HepG2 (cell line): Measurements from ENCODE around the gene PPP6R2. TPM values are rescaled to one million over a fixed set of nuclear protein-coding genes. Genes with fewer than 3 reads are reported as not detected.

ENCODE experiments used
- AGO1 ChIP-seq: fragments of 200-400 bp; formaldehyde crosslinking; IDR thresholded peaks from 2 replicates; pipeline ENCODE4 v1.6.1; 2017; ENCODE audit warnings: mild to moderate bottlenecking, low read depth, low read length, moderate library complexity; ENCODE audit not compliant: poor library complexity, severe bottlenecking
- ARHGAP35 ChIP-seq: sonication (generic); formaldehyde crosslinking; IDR thresholded peaks from 2 replicates; pipeline ENCODE4 v1.9.0; 2022; ENCODE audit warnings: mild to moderate bottlenecking, inconsistent platforms, moderate library complexity, missing genetic modification reagents, borderline replicate concordance
- ETV5 ChIP-seq: IDR thresholded peaks from 2 replicates; pipeline ENCODE4 v1.6.1; 2018; ENCODE audit warnings: missing biosample characterization, missing genetic modification reagents, inconsistent platforms, borderline replicate concordance
- PBX2 ChIP-seq: IDR thresholded peaks from 2 replicates; pipeline ENCODE4 v1.6.1; 2016; ENCODE audit warnings: control low read depth
- RFX3 ChIP-seq: IDR thresholded peaks from 2 replicates; pipeline ENCODE4 v1.6.1; 2016; ENCODE audit warnings: missing biosample characterization, missing genetic modification reagents
- SOX6 ChIP-seq, 2 experiments: fragments of 450-650 bp in 1 of 2; sonication (generic) in 1 of 2; formaldehyde crosslinking in 1 of 2; IDR thresholded peaks; 2 replicates each; pipeline versions ENCODE4 v1.4.0 to v1.6.1; 2017 to 2020; ENCODE audit warnings: antibody characterized with exemption in 1 of 2, mild to moderate bottlenecking in 1 of 2, missing genetic modification reagents in 1 of 2
- THAP7 ChIP-seq: sonication (generic); formaldehyde crosslinking; IDR thresholded peaks from 2 replicates; pipeline ENCODE4 v1.8.1; 2023; ENCODE audit warnings: mild to moderate bottlenecking, missing genetic modification reagents
- YEATS4 ChIP-seq: sonication (generic); formaldehyde crosslinking; IDR thresholded peaks from 2 replicates; pipeline ENCODE4 v1.4.0; 2020; ENCODE audit warnings: missing genetic modification reagents, borderline replicate concordance
- ZBTB7A ChIP-seq: sonication (generic); formaldehyde crosslinking; IDR thresholded peaks from 2 replicates; pipeline ENCODE4 v1.8.0; 2022; ENCODE audit warnings: mild to moderate bottlenecking, missing genetic modification reagents
- ZNF10 ChIP-seq: sonication (generic); formaldehyde crosslinking; IDR thresholded peaks from 2 replicates; pipeline ENCODE4 v1.4.0; 2020; ENCODE audit warnings: mild to moderate bottlenecking, low read depth, missing genetic modification reagents, borderline replicate concordance
- ZNF264 ChIP-seq: sonication (generic); formaldehyde crosslinking; IDR thresholded peaks from 2 replicates; pipeline ENCODE4 v1.4.0; 2020; ENCODE audit warnings: missing genetic modification reagents
- ZNF605 ChIP-seq: sonication (generic); formaldehyde crosslinking; IDR thresholded peaks from 2 replicates; pipeline ENCODE4 v1.8.0; 2022; ENCODE audit warnings: mild to moderate bottlenecking, missing genetic modification reagents
- ZNF737 ChIP-seq: sonication (generic); formaldehyde crosslinking; IDR thresholded peaks from 2 replicates; pipeline ENCODE4 v1.5.0; 2020; ENCODE audit warnings: missing genetic modification reagents, mild to moderate bottlenecking, borderline replicate concordance
- ZNF768 ChIP-seq: sonication (generic); formaldehyde crosslinking; IDR thresholded peaks from 2 replicates; pipeline ENCODE4 v1.4.0; 2020; ENCODE audit warnings: missing genetic modification reagents
- ZNF780A ChIP-seq: sonication (generic); formaldehyde crosslinking; IDR thresholded peaks from 2 replicates; pipeline ENCODE4 v1.8.0; 2022; ENCODE audit warnings: mild to moderate bottlenecking, missing genetic modification reagents, moderate library complexity
- polyA plus RNA-seq, 8 experiments: library from polyadenylated mRNA; depleted of rRNA in 3 of 8; stranded (reverse) in 7 of 8; unstranded in 1 of 8; fragments of >200 nt; fragmentation: Illumina TruSeq in 4 of 8; extraction: Trizol in 4 of 8; gene quantifications; 2 replicates each; pipeline versions ENCODE4 v1.2.1 to v1.2.3, GENCODE V29; 2011 to 2016; ENCODE audit warnings: low read depth in 4 of 8, missing spikeins in 1 of 8, mixed read lengths in 1 of 8; ENCODE audit not compliant: insufficient read depth in 1 of 8
- total RNA-seq, 5 experiments: library from RNA; depleted of rRNA; stranded (reverse); fragments of >200 nt; fragmentation: Illumina TruSeq; extraction: Trizol; gene quantifications; 2 replicates each; pipeline ENCODE4 v1.2.3, GENCODE V29; 2016; ENCODE audit warnings: low read depth in 1 of 5
- TF ChIP-seq, protein P1 (sequence below), 2 experiments: sonication (generic) in 1 of 2; formaldehyde crosslinking in 1 of 2; IDR thresholded peaks; 2 replicates each; pipeline versions ENCODE4 v1.4.0 to v1.6.1; 2016 to 2020; ENCODE audit warnings: borderline replicate concordance in 1 of 2, low read depth in 1 of 2, mild to moderate bottlenecking in 1 of 2, missing genetic modification reagents in 1 of 2
- TF ChIP-seq, protein P2 (sequence below): sonication (generic); formaldehyde crosslinking; IDR thresholded peaks from 2 replicates; pipeline ENCODE4 v1.5.0; 2020; ENCODE audit warnings: mild to moderate bottlenecking, missing genetic modification reagents, borderline replicate concordance

The PPP6R2 gene
- total and polyA plus RNA-seq, 2 of the 13 experiments (the other 11 are each of a cell fraction or from before 2014, with no cell fraction given): 55.0 to 102 TPM

GRCh38 chr22:50293441-50294318, 49.4 kb upstream of the PPP6R2 start (continued):
- TF ChIP-seq ARHGAP35 (CRISPR knock-in tag) (no peak), THAP7 (CRISPR knock-in tag) (no peak), YEATS4 (CRISPR knock-in tag) (peak; percentile 80), ZNF264 (CRISPR knock-in tag) (peak; percentile 75; the same call in 1 of the 2 replicates), ZBTB7A (CRISPR knock-in tag) (peak; percentile 83), SOX6 (IDR thresholded peaks at IDR 0.05) (no peak), SOX6 (CRISPR knock-in tag; IDR thresholded peaks at IDR 0.05) (peak; percentile 71), ZNF10 (CRISPR knock-in tag) (no peak), ZNF768 (CRISPR knock-in tag) (peak; percentile 93), RFX3 (CRISPR knock-in tag) (no peak), ETV5 (CRISPR knock-in tag) (peak; percentile 95), AGO1 (peak; percentile 24), ZNF737 (CRISPR knock-in tag) (0 out of 2 replicates have a peak, but pooled peaks have one; percentile 43), PBX2 (CRISPR knock-in tag) (no peak), ZNF780A (CRISPR knock-in tag) (no peak), ZNF605 (CRISPR knock-in tag) (peak; percentile 10; the same call in 1 of the 2 replicates)
- TF ChIP-seq, protein P1, sequence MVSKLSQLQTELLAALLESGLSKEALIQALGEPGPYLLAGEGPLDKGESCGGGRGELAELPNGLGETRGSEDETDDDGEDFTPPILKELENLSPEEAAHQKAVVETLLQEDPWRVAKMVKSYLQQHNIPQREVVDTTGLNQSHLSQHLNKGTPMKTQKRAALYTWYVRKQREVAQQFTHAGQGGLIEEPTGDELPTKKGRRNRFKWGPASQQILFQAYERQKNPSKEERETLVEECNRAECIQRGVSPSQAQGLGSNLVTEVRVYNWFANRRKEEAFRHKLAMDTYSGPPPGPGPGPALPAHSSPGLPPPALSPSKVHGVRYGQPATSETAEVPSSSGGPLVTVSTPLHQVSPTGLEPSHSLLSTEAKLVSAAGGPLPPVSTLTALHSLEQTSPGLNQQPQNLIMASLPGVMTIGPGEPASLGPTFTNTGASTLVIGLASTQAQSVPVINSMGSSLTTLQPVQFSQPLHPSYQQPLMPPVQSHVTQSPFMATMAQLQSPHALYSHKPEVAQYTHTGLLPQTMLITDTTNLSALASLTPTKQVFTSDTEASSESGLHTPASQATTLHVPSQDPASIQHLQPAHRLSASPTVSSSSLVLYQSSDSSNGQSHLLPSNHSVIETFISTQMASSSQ (IDR thresholded peaks at IDR 0.05; ENCODE audit: low read depth): no peak
- TF ChIP-seq, protein P1 (CRISPR knock-in tag; IDR thresholded peaks at IDR 0.05; ENCODE audit: borderline replicate concordance): no peak
- TF ChIP-seq, protein P2, sequence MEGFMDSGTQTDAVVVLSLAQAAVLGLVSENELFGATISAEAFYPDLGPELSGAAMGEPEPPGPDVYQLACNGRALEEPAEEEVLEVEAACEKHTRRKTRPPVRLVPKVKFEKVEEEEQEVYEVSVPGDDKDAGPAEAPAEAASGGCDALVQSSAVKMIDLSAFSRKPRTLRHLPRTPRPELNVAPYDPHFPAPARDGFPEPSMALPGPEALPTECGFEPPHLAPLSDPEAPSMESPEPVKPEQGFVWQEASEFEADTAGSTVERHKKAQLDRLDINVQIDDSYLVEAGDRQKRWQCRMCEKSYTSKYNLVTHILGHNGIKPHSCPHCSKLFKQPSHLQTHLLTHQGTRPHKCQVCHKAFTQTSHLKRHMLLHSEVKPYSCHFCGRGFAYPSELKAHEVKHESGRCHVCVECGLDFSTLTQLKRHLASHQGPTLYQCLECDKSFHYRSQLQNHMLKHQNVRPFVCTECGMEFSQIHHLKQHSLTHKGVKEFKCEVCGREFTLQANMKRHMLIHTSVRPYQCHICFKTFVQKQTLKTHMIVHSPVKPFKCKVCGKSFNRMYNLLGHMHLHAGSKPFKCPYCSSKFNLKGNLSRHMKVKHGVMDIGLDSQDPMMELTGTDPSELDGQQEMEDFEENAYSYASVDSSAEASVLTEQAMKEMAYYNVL (CRISPR knock-in tag): no peak
